Anterior cingulate cortex (tissue), 58 donors: ENCODE data around the gene FAM236A.
"Not testable (repeated sequence)": the region's sequence is repeated elsewhere in the genome, so short reads cannot be mapped to it uniquely, and the experiment has no call there.

Experiments
- DNase-seq, 58 donors: peaks; one replicate each; lab custom pipeline; 2025; lab: John Stamatoyannopoulos, UW

FAM236A gene

DNA sequence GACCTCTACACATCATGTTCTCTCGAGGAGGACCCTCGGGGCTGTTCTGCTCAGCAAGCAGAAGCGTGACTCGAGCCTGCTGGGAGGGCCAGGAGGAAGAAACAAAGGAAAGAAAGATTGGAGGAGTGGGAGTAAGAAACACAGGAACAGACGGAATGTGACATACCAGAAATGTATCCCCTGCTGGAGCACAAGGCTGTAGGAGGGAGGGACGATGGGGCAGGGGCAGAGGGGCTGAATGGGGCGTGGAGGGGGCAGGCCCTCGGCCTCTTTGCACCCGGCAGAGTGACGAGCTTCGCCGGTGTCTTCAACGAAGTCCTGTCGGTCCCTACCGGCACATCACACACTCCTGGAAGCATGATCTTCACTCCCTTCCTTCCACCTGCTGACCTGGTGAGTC lies at the start of gene FAM236A:
FAM236A (plus strand) TSS at position 301 of the 400 bp plus-strand sequence; CDS start at position 358, 57 bp downstream.
- DNase-seq, result not testable (repeated sequence)

DNA sequence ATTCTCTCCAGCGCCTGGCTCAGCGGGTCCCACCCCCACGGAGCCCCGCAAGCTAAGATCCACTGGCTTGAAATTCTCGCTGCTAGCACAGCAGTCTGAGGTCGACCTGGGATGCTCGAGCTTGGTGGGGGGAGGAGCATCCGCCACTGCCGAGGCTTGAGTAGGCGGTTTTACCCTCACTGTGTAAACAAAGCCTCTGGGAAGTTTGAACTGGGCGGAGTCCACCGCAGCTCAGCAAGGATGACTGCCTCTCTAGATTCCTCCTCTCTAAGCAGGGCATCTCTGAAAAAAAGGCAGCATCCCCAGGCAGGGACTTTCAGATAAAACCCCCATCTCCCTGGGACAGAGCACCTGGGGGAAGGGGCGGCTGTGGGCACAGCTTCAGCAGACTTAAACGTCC lies 48.3 kb upstream of the FAM236A start:
- DNase-seq, result not testable (repeated sequence)

DNA sequence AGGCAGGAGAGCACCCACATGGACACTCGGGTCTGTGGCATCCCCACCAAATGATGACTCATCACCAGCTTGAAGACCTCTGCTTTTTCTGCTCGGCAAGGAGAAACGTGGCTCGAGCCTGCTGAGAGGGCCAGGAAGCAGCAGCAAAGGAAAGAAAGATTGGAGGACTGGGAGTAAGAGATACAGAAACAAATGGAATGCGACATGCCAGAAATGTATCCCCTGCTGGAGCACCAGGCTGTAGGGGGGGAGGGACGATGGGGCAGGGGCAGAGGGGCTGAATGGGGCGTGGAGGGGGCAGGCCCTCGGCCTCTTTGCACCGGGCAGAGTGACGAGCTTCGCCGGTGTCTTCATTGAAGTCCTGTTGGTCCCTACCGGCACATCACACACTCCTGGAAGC lies 25.7 kb upstream of the FAM236A start, which contains the start of gene FAM236C:
FAM236C (plus strand) TSS at position 301 of the 400 bp plus-strand sequence. CDS start 100 bp downstream, outside the sequence.
- DNase-seq, result not testable (repeated sequence)

- DNase-seq, result not testable (repeated sequence)
These were observed 21.9 kb upstream of the FAM236A start for GRCh38 chrX:72916096-72916495.

DNA sequence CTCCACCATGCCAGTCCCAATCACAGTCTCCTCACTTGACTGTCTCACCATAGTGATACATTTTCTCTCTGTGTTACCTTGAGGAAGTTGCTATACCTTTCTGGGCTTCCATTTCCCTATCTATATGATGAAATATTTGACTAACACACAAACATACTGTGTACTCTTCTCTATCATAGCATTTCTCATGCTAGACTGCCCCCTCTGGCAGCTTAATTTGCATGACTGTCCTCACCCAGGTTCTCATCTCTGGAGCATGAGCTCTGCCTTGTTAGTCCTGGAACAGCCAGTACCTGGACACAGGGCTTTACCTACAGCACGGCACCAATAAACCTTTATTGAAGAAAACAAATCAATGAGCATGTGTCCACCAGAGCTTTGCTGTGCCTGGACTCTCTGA lies 5.7 kb upstream of the FAM236A start:
- not testable (repeated sequence) for DNase-seq

- DNase-seq, result not testable (repeated sequence)
These were observed 1.6 kb upstream of the FAM236A start for GRCh38 chrX:72936455-72936854.

GRCh38 chrX:72936882-72937455 lies 1.0 kb upstream of the FAM236A start:
- not testable (repeated sequence) for DNase-seq

- DNase-seq, result not testable (repeated sequence)
These were observed 4.3 kb downstream of the FAM236A start for GRCh38 chrX:72942272-72942671.

- DNase-seq, result not testable (repeated sequence)
These were observed 5.2 kb downstream of the FAM236A start for GRCh38 chrX:72943035-72943818.

- not testable (repeated sequence) for DNase-seq
These were observed 5.8 kb downstream of the FAM236A start, which contains the start of gene DMRTC1 for GRCh38 chrX:72943819-72944169. Gene DMRTC1, minus strand, starts transcription at chrX:72943837. Its CDS starts 68,143 bp downstream, at chrX:72875694.

DNA sequence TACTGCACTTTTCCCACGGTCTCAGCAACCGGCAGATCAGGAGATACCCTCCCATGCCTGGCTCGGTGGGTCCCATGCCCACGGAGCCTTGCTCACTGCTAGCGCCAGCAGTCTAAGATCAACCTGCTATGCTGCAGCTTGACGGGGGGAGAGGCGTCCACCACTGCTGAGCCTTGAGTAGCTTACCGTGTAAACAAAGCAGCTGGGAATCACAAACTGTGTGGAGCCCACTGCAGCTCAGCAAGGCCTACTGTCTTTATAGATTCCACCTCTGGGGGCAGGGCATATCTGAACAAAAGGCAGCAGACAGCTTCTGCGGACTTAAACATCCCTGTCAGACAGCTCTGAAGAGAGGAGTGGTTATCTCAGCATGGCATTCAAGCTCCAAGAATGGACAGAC lies 22.0 kb downstream of the FAM236A start:
- not testable (repeated sequence) for DNase-seq

GRCh38 chrX:72971859-72972258 lies 33.9 kb downstream of the FAM236A start:
- DNase-seq, result not testable (repeated sequence)

DNA sequence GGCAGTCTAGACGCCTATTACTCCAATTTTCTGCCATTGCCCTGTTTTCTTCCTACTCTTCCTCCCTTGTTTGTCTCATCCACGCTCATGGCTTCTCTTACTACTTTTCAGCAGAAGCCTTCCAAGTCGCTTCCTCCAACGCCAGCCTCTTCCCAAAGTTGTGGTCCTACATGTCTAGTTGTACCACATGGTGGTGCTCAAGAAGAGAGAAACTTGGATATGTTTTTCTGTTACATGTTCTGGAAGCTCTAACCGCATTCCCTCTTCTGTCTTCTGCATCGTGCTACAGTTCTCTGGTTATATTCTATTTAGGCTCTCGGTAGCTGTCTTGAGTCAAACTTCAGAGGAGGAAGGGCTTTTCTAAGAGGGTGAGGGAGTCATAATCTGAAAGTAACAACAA lies 36.9 kb downstream of the FAM236A start:
- DNase-seq, result not testable (repeated sequence)

- not testable (repeated sequence) for DNase-seq
These were observed 43.0 kb downstream of the FAM236A start for GRCh38 chrX:72980894-72981469.
